HG02840 (cell line): ENCODE measurements around the gene TMCO1.
A peak's percentile ranks its signal among the peaks of the same experiment; 100 is the strongest.
"Not testable (repeated sequence)": the region's sequence is repeated elsewhere in the genome, so short reads cannot be mapped to it uniquely, and the experiment has no call there.

Source experiments
- ATAC-seq: cut with Tn5 transposase; IDR thresholded peaks from one replicate; pipeline ENCODE4 v1.9.1; 2021; ENCODE audit warnings: mild to moderate bottlenecking, moderate library complexity, moderate number of reproducible peaks; ENCODE audit not compliant: unreplicated experiment, low FRiP score

Gene TMCO1

GRCh38 chr1:165747632-165748447 is 20.8 kb downstream of the TMCO1 start:
- no peak for ATAC-seq

- not testable (repeated sequence) for ATAC-seq
Measured at GRCh38 chr1:165744913-165745312, 23.8 kb downstream of the TMCO1 start.

GRCh38 chr1:165742194-165742593 is 26.5 kb downstream of the TMCO1 start:
- no peak for ATAC-seq

- peak; percentile 85 for ATAC-seq
Measured at GRCh38 chr1:165738794-165739193, 29.9 kb downstream of the TMCO1 start.

- ATAC-seq = no peak
Measured at GRCh38 chr1:165737196-165737595, 31.5 kb downstream of the TMCO1 start.

GRCh38 chr1:165734906-165735305 is 33.8 kb downstream of the TMCO1 start:
- no peak for ATAC-seq

GRCh38 chr1:165726841-165727240 is 41.8 kb downstream of the TMCO1 start:
- no peak for ATAC-seq

- no peak for ATAC-seq
Measured at GRCh38 chr1:165726169-165726568, 42.5 kb downstream of the TMCO1 start.

- ATAC-seq = no peak
Measured at GRCh38 chr1:165717918-165718515, 50.7 kb downstream of the TMCO1 start.

- ATAC-seq = not testable (repeated sequence)
Measured at GRCh38 chr1:165716265-165717051, 52.2 kb downstream of the TMCO1 start.

- no peak for ATAC-seq
Measured at GRCh38 chr1:165712764-165713163, 55.9 kb downstream of the TMCO1 start.

GRCh38 chr1:165707984-165708706 is 60.5 kb downstream of the TMCO1 start:
- ATAC-seq = no peak

- ATAC-seq = no peak
Measured at GRCh38 chr1:165703648-165704047, 65.0 kb downstream of the TMCO1 start.

- ATAC-seq = not testable (repeated sequence)
Measured at GRCh38 chr1:165701922-165702321, 66.7 kb downstream of the TMCO1 start.

GRCh38 chr1:165699577-165699976 is 69.1 kb downstream of the TMCO1 start:
- ATAC-seq = no peak

GRCh38 chr1:165698761-165699052 is 70.0 kb downstream of the TMCO1 start:
- no peak for ATAC-seq

- ATAC-seq = peak; percentile 91
Measured at GRCh38 chr1:165697881-165698760, 70.5 kb downstream of the TMCO1 start, which contains the start of gene ALDH9A1. Gene ALDH9A1, minus strand, starts transcription at chr1:165698562. Its CDS starts 4 bp downstream, at chr1:165698558.

GRCh38 chr1:165697491-165697880 is 71.2 kb downstream of the TMCO1 start:
- no peak for ATAC-seq

GRCh38 chr1:165696625-165697100 is 72.0 kb downstream of the TMCO1 start:
- no peak for ATAC-seq

GRCh38 chr1:165695031-165695430 is 73.6 kb downstream of the TMCO1 start:
- no peak for ATAC-seq
